Bronchial epithelial cell (primary cell): Measurements from ENCODE around the gene STOX2. TPM values are rescaled to one million over a fixed set of nuclear protein-coding genes. Genes with fewer than 3 reads are reported as not detected.

Experiments
- DNase-seq: peaks from one replicate; pipeline ENCODE4 v3.0.0-alpha.2; 2010; ENCODE audit warnings: low read depth
- FAIRE-seq: peaks from 2 replicates; lab custom pipeline; 2011; peaks lifted over from hg19 to GRCh38; lab: Jason Lieb, UNC
- H3K27me3 ChIP-seq: 2 replicates; pipeline ENCODE4 v1.5.1; 2011; ENCODE audit warnings: low read length; ENCODE audit not compliant: control insufficient read depth, insufficient read depth
- H3K36me3 ChIP-seq: 2 replicates; pipeline ENCODE4 v1.5.1; 2011; ENCODE audit warnings: low read length; ENCODE audit not compliant: control insufficient read depth, insufficient read depth
- H3K4me3 ChIP-seq: 2 replicates; pipeline ENCODE4 v1.5.1; 2011; ENCODE audit warnings: mild to moderate bottlenecking, low read depth, low read length, control low read depth
- CTCF ChIP-seq: IDR thresholded peaks from 2 replicates; pipeline ENCODE4 v1.5.1; 2011; ENCODE audit warnings: mild to moderate bottlenecking, moderate library complexity, low read length, control low read depth, inconsistent platforms; ENCODE audit not compliant: insufficient read depth, severe bottlenecking
- total RNA-seq: library from RNA; depleted of rRNA; stranded (reverse); fragments of >200 nt; gene quantifications from 2 replicates; pipeline ENCODE4 v1.2.1, GENCODE V29; 2014

STOX2 gene
- total RNA-seq, 1 donor from 2014 or later, result 1.3 TPM

DNA sequence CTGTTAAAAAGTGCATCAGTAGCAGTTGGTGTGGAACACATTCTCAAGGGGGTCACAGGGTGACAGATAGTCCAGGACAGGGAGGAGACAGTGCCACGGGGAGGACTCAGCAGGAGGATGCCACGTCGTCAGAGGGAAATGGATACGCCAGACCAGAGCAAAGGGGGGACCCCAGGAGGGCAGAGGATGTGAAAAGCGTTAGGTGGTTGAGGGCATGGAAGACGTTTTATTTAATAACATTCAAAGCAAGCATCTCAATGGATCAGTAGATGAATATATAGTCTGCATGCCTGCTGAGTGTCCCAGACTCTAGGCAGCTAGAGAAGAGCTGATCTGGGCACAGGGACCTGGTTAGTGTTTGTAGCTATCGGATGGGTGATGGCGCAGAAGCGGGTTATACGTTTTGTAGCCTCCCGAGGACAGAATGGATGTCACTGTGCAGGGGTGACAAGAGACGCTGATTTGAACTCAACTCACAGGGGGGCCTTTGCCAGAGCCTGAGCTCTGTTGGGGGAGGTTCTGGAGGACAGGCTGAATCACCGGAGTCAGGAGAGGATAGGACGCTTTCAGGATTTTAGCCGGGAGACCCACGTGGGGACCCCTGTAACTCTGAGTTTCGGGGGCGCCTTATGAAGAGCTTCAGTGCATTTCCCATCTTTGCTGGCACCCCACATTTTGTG lies 81.3 kb downstream of the STOX2 start:
- Histone ChIP-seq H3K4me3 (no peak overlapping the region), H3K36me3 (no peaks in the 10 kb centered on the region), H3K27me3 (no peaks in the 10 kb centered on the region)
- FAIRE-seq (no peak), DNase-seq (no peak)
- TF ChIP-seq CTCF, result no peak

GRCh38 chr4:183986971-183987946 lies 82.2 kb downstream of the STOX2 start:
- DNase-seq (peak; percentile 98), FAIRE-seq (peak; percentile 77)
- TF ChIP-seq CTCF, result no peak
- Histone ChIP-seq H3K36me3 (no peaks in the 10 kb centered on the region), H3K27me3 (no peaks in the 10 kb centered on the region), H3K4me3 (peak overlapping the region; percentile 32)

GRCh38 chr4:183987987-183988392 lies 82.9 kb downstream of the STOX2 start:
- peak; percentile 94 for FAIRE-seq
- Histone ChIP-seq H3K27me3 (no peaks in the 10 kb centered on the region), H3K4me3 (peak overlapping the region; percentile 16), H3K36me3 (no peaks in the 10 kb centered on the region)
- peak; percentile 96 for DNase-seq
- TF ChIP-seq CTCF, result no peak

DNA sequence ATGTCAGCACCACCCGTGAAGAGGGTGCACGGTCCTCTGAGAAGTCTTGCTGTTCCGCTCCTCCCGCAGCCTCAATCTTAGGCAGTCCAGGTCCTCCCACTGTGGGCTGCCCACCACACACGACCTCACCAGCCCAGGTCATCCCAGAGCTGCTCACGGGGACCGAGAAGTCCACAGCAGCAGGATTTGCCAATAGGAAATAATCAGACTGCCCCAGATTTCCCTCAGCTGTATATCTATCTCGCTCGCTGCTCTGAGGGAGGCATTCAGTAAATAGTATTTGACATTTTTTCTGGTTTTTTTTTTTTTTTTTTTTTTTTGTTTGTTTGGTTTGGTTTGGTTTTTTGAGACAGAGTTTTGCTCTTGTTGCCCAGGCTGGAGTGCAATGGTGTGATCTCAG lies 83.8 kb downstream of the STOX2 start:
- no peak for DNase-seq
- Histone ChIP-seq H3K36me3 (no peaks in the 10 kb centered on the region), H3K27me3 (no peaks in the 10 kb centered on the region), H3K4me3 (no peak overlapping the region)
- no peak for FAIRE-seq
- no peak for TF ChIP-seq CTCF

DNA sequence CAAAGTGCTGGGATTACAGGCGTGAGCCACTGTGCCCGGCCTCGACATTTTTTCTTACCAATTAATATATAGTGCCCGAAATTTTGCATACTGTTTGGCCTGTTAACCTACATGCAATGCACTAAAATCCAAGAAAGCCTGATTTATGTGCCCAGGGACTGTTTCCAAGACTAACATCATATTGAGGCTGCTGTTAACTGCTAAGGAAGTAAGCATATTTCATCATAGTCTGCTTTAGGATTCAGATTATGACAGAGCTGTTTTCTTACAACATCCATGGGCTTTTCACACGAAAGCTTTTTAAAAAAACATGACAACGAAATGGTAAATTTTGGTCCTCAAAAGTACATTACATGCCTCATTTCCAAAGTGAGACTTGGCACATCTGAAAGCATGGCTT lies 84.4 kb downstream of the STOX2 start:
- DNase-seq (peak; percentile 19), FAIRE-seq (no peak)
- no peak for TF ChIP-seq CTCF
- no peak overlapping the region for H3K4me3 ChIP-seq
- H3K36me3 ChIP-seq, result no peaks in the 10 kb centered on the region
- no peaks in the 10 kb centered on the region for H3K27me3 ChIP-seq
